Tibial nerve (tissue), 4 donors: ENCODE measurements around the gene CENPX. TPM values are rescaled to one million over a fixed set of nuclear protein-coding genes. Genes with fewer than 3 reads are reported as not detected.

ENCODE experiments used
- DNase-seq, 2 donors: peaks; one replicate each; pipeline ENCODE4 v3.0.0-alpha.2; 2019; ENCODE audit warnings: low spot score in 2 of 2
- H3K27ac ChIP-seq, 4 donors: fragments of 200-600 bp; sonication (generic) in 3 of 4; one replicate each; pipeline ENCODE4 v1.5.1; 2017 to 2019; ENCODE audit warnings: mild to moderate bottlenecking in 1 of 4
- H3K27me3 ChIP-seq, 2 donors: fragments of 200-600 bp; sonication (generic) in 1 of 2; one replicate each; pipeline versions ENCODE4 v1.5.1 to v1.6.0; 2017 to 2019
- H3K36me3 ChIP-seq, 3 donors: fragments of 200-600 bp; sonication (generic); one replicate each; pipeline ENCODE4 v1.5.1; 2018 to 2019
- H3K4me1 ChIP-seq, 4 donors: fragments of 200-600 bp; sonication (generic) in 3 of 4; one replicate each; pipeline ENCODE4 v1.5.1; 2017 to 2019
- H3K4me3 ChIP-seq, 4 donors: fragments of 200-600 bp; sonication (generic) in 3 of 4; one replicate each; pipeline ENCODE4 v1.5.1; 2017 to 2019; ENCODE audit warnings: mild to moderate bottlenecking in 1 of 4, moderate library complexity in 1 of 4
- H3K9me3 ChIP-seq, 4 donors: fragments of 200-600 bp; sonication (generic) in 3 of 4; one replicate each; pipeline ENCODE4 v1.5.1; 2017 to 2019
- CTCF ChIP-seq, 5 experiments: fragments of 200-600 bp in 3 of 5; fragments of 450-650 bp in 2 of 5; sonication (generic) in 3 of 5; IDR thresholded peaks; one replicate each; pipeline ENCODE4 v1.5.1; 2016 to 2019; ENCODE audit warnings: antibody characterized with exemption in 5 of 5, mild to moderate bottlenecking in 3 of 5, moderate library complexity in 2 of 5
- EP300 ChIP-seq, 2 donors: sonication (generic); formaldehyde crosslinking; IDR thresholded peaks; one replicate each; pipeline ENCODE4 v1.6.1; 2017; ENCODE audit warnings: antibody characterized with exemption in 2 of 2, mild to moderate bottlenecking in 1 of 2
- POLR2A ChIP-seq, 2 donors: fragments of 450-650 bp; IDR thresholded peaks; one replicate each; pipeline ENCODE4 v1.6.1; 2017; ENCODE audit warnings: antibody characterized with exemption in 2 of 2, mild to moderate bottlenecking in 2 of 2, moderate library complexity in 2 of 2
- WGBS, 2 donors: methylation state at CpG; one replicate each; pipeline ENCODE4 v1.1.5; 2018; 5-methylcytosine and 5-hydroxymethylcytosine counted together
- total RNA-seq, 4 donors: library from RNA; depleted of rRNA; stranded (reverse); fragments of >200 nt; gene quantifications; one replicate each; pipeline ENCODE4 v1.1.0, GENCODE V29; 2016

The CENPX gene
- total RNA-seq, 4 donors from 2014 or later, result 69.9 to 143 (median 78.0) TPM

- WGBS, 2 donors, result 0% methylated on average over 6 of the region's 96 CpGs; no CpG with 5 or more reads in 1 of the 2 donors
- peak within 1 kb of the TSS in 2 of 4 donors; percentile 35 to 59 for H3K27ac ChIP-seq
- H3K36me3 ChIP-seq, result peaks cover 0 to 40% (median 0%) of the 10 kb centered on the region in 3 donors
- H3K4me1 ChIP-seq, result peaks cover 4 to 39% (median 24%) of the 10 kb centered on the region in 4 donors
- peaks cover 0 to 12% of the 10 kb centered on the region in 2 donors for H3K27me3 ChIP-seq
- TF ChIP-seq POLR2A (IDR thresholded peaks at IDR 0.05) (no peak), EP300 (IDR thresholded peaks at IDR 0.05) (no peak)
- DNase-seq, result no peak
- H3K9me3 ChIP-seq, result no peaks in the 10 kb centered on the region
- peak within 1 kb of the TSS; percentile 22 to 57 (median 46) for H3K4me3 ChIP-seq
These were observed 8.7 kb upstream of the CENPX start, which contains the start of gene RAC3 for GRCh38 chr17:82031303-82031884. RAC3 (plus strand) TSS chr17:82031678; CDS start chr17:82031762, 84 bp downstream.

- peak; percentile 55 to 80 for DNase-seq
- H3K27ac ChIP-seq, result peak overlapping the region in 2 of 4 donors; percentile 35 to 59
These were observed 8.0 kb upstream of the CENPX start for GRCh38 chr17:82030470-82031302.

GRCh38 chr17:82029990-82030469 lies 7.4 kb upstream of the CENPX start:
- peaks cover 0 to 38% (median 16%) of the 10 kb centered on the region in 4 donors for H3K4me1 ChIP-seq
- 70 to 79% methylated on average over 4 to 29 of the region's 31 CpGs for WGBS, 2 donors
- TF ChIP-seq CTCF (IDR thresholded peaks at IDR 0.05), result no peak
- no peak for TF ChIP-seq POLR2A (IDR thresholded peaks at IDR 0.05)
- no peak for TF ChIP-seq EP300 (IDR thresholded peaks at IDR 0.05)
- peaks cover 0 to 12% of the 10 kb centered on the region in 2 donors for H3K27me3 ChIP-seq
- no peak for DNase-seq
- H3K27ac ChIP-seq, result no peak overlapping the region
- no peak overlapping the region for H3K4me3 ChIP-seq
- H3K36me3 ChIP-seq, result peaks cover 0 to 33% (median 0%) of the 10 kb centered on the region in 3 donors
- H3K9me3 ChIP-seq, result no peaks in the 10 kb centered on the region

More at GRCh38 chr17:82030470-82031302, 8.0 kb upstream of the CENPX start:
- TF ChIP-seq POLR2A (IDR thresholded peaks at IDR 0.05), result no peak
- TF ChIP-seq EP300 (IDR thresholded peaks at IDR 0.05), result peak in 1 of 2 donors; percentile 59
- TF ChIP-seq CTCF (IDR thresholded peaks at IDR 0.05), result peak; percentile 90 to 99 (median 93)
- Histone ChIP-seq H3K4me1 (peaks cover 0 to 37% (median 17%) of the 10 kb centered on the region in 4 donors), H3K4me3 (peak overlapping the region; percentile 22 to 57 (median 46)), H3K9me3 (no peaks in the 10 kb centered on the region), H3K27me3 (peaks cover 0 to 12% of the 10 kb centered on the region in 2 donors), H3K36me3 (peaks cover 0 to 34% (median 0%) of the 10 kb centered on the region in 3 donors)
- 2 to 3% methylated on average over 34 to 76 of the region's 94 CpGs for WGBS, 2 donors

DNA sequence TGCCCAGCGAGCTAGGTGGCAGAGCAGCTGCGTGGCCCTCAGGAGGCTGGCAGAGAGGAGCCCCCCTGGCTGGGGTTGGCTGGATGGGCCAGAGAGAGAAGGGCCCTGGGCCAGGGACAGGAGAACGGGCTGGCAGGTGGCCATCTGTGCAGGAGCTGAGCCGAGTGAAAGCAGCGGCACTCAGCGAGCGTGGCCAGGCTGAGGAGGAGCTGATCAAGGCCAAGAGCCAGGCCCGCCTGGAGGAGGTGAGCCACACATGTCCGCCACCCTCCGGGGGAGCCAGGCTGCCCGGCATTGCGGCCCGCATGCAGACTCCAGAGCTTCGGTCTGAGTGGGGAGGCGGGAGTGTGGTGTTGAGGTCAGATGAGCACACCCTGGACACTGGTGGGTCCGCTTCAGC lies 6.7 kb upstream of the CENPX start:
- 91 to 93% methylated on average over 16 of the region's 16 CpGs for WGBS, 2 donors
- Histone ChIP-seq H3K9me3 (no peaks in the 10 kb centered on the region), H3K36me3 (peaks cover 0 to 35% (median 0%) of the 10 kb centered on the region in 3 donors), H3K27ac (no peak overlapping the region), H3K4me1 (peaks cover 0 to 45% (median 17%) of the 10 kb centered on the region in 4 donors), H3K4me3 (no peak overlapping the region), H3K27me3 (peaks cover 0 to 12% of the 10 kb centered on the region in 2 donors)
- TF ChIP-seq POLR2A (IDR thresholded peaks at IDR 0.05), result no peak
- no peak for TF ChIP-seq EP300 (IDR thresholded peaks at IDR 0.05)
- TF ChIP-seq CTCF (IDR thresholded peaks at IDR 0.05), result no peak
- no peak for DNase-seq

DNA sequence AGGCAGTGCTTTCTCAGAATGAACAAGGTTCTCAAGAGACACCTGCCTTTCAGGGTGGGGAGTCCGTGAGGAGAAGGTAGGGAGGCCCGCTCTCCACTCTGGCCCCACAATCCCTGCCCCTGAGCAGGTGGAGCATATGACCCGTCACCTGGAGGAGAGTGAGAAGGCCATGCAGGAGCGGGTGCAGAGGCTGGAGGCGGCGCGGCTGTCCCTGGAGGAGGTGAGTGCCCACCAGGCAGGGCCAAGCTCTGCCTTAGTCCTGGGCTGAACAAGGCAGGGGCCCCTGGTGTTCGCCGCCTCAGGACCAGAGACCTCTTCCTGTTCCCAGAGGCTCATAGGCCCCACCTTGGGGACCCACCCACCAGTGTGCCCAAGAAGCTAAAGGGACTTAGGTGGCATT lies 6.3 kb upstream of the CENPX start:
- Histone ChIP-seq H3K27ac (no peak overlapping the region), H3K4me3 (no peak overlapping the region), H3K9me3 (no peaks in the 10 kb centered on the region), H3K4me1 (peaks cover 0 to 46% (median 20%) of the 10 kb centered on the region in 4 donors), H3K27me3 (peaks cover 0 to 12% of the 10 kb centered on the region in 2 donors), H3K36me3 (peaks cover 0 to 35% (median 0%) of the 10 kb centered on the region in 3 donors)
- 96 to 97% methylated on average over 9 of the region's 9 CpGs for WGBS, 2 donors
- TF ChIP-seq CTCF (IDR thresholded peaks at IDR 0.05) (no peak), EP300 (IDR thresholded peaks at IDR 0.05) (no peak), POLR2A (IDR thresholded peaks at IDR 0.05) (no peak)
- DNase-seq, result no peak
